Measurements from ENCODE around the gene DKK3. TPM values are rescaled to one million over a fixed set of nuclear protein-coding genes. Genes with fewer than 3 reads are reported as not detected.

The DKK3 gene
- total and polyA plus RNA-seq, 4 donors: 250 to 938 (median 392) TPM

DNA sequence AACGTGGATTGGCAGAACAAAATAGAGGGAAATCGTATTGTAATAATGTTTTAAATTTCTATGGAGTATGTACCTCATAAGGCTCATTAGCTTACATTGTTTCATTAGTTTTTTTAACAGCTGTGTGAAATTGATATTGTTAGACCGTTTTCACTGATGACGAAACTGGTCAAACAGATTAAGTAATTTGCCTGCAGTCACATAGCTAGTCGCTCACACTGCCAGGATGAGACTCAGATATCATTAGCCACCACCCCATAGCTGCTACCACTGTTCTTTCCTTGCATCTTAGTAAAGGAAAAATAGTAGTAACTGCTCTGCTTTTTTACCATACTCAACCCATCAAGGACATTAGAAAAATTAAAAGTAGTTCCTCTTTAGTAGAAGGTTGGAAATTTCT, 64.0 kb downstream of the DKK3 start:
- DNase-seq (no peak), ATAC-seq (ENCODE audit: low FRiP score) (no peak)
- Histone ChIP-seq H3K4me3 (ENCODE audit: low read length in 2 of 2) (no peak overlapping the region), H3K4me1 (ENCODE audit: control insufficient read depth in 1 of 2, insufficient read depth in 2 of 2, low read length in 2 of 2) (no peaks in the 10 kb centered on the region), H3K36me3 (ENCODE audit: control insufficient read depth in 1 of 2, insufficient read depth in 2 of 2, low read length in 1 of 2) (peaks cover 2 to 5% of the 10 kb centered on the region in 2 donors), H3K9me3 (ENCODE audit: control insufficient read depth, low read length) (no peaks in the 10 kb centered on the region), H3K27ac (ENCODE audit: low read depth in 1 of 2, low read length in 2 of 2) (no peak overlapping the region), H3K27me3 (ENCODE audit: control insufficient read depth in 1 of 2, insufficient read depth in 2 of 2, low read length in 1 of 2) (no peaks in the 10 kb centered on the region)
- intact Hi-C loops (cut with DNase I): no loop called here
- WGBS, 2 donors: 93% methylated on average over 5 of the region's 5 CpGs

DNA sequence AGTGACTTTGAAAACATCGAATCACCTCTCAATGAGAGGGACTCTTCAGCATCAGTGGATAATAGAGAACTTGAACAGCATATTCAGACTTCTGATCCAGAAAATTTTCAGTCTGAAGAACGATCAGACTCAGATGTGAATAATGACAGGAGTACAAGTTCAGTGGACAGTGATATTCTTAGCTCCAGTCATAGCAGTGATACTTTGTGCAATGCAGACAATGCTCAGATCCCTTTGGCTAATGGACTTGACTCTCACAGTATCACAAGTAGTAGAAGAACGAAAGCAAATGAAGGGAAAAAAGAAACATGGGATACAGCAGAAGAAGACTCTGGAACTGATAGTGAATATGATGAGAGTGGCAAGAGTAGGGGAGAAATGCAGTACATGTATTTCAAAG, 65.8 kb downstream of the DKK3 start:
- no peaks in the 10 kb centered on the region for H3K27me3 ChIP-seq (ENCODE audit: control insufficient read depth in 1 of 2, insufficient read depth in 2 of 2, low read length in 1 of 2)
- no peak overlapping the region for H3K4me3 ChIP-seq (ENCODE audit: low read length in 2 of 2)
- WGBS, 2 donors: 66 to 75% methylated on average over 3 of the region's 3 CpGs
- DNase-seq (no peak), ATAC-seq (ENCODE audit: low FRiP score) (no peak)
- H3K27ac ChIP-seq (ENCODE audit: low read depth in 1 of 2, low read length in 2 of 2): no peak overlapping the region
- intact Hi-C loops (cut with DNase I): no loop called here
- H3K4me1 ChIP-seq (ENCODE audit: control insufficient read depth in 1 of 2, insufficient read depth in 2 of 2, low read length in 2 of 2): no peaks in the 10 kb centered on the region
- H3K9me3 ChIP-seq (ENCODE audit: control insufficient read depth, low read length): no peaks in the 10 kb centered on the region
- H3K36me3 ChIP-seq (ENCODE audit: control insufficient read depth in 1 of 2, insufficient read depth in 2 of 2, low read length in 1 of 2): peaks cover 0 to 1% of the 10 kb centered on the region in 2 donors

DNA sequence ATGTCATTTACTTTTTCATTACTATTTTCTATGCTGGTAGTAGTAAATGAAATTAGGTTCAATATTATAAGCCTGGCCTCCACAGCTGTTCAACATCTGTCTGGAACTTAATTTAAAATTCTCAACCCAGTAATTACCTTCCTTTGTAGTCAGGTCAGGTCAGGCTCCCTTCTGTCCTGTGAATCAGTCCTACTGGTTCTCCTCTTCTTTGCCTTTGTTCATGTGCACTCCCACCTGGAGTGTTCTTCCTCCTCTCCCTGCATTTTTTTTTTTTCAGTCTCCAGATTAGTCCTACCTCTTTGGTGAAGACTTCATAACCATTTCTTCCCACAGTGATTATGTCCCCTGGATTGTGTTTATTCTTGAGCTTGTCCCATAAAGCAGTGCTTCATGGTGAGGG, 67.9 kb downstream of the DKK3 start:
- no peaks in the 10 kb centered on the region for H3K27me3 ChIP-seq (ENCODE audit: control insufficient read depth in 1 of 2, insufficient read depth in 2 of 2, low read length in 1 of 2)
- ATAC-seq (ENCODE audit: low FRiP score) (no peak), DNase-seq (no peak)
- no peak overlapping the region for H3K4me3 ChIP-seq (ENCODE audit: low read length in 2 of 2)
- no peaks in the 10 kb centered on the region for H3K4me1 ChIP-seq (ENCODE audit: control insufficient read depth in 1 of 2, insufficient read depth in 2 of 2, low read length in 2 of 2)
- H3K9me3 ChIP-seq (ENCODE audit: control insufficient read depth, low read length): no peaks in the 10 kb centered on the region
- H3K36me3 ChIP-seq (ENCODE audit: control insufficient read depth in 1 of 2, insufficient read depth in 2 of 2, low read length in 1 of 2): peaks cover 0 to 1% of the 10 kb centered on the region in 2 donors
- no peak overlapping the region for H3K27ac ChIP-seq (ENCODE audit: low read depth in 1 of 2, low read length in 2 of 2)
- intact Hi-C loops (cut with DNase I): no loop called here

DNA sequence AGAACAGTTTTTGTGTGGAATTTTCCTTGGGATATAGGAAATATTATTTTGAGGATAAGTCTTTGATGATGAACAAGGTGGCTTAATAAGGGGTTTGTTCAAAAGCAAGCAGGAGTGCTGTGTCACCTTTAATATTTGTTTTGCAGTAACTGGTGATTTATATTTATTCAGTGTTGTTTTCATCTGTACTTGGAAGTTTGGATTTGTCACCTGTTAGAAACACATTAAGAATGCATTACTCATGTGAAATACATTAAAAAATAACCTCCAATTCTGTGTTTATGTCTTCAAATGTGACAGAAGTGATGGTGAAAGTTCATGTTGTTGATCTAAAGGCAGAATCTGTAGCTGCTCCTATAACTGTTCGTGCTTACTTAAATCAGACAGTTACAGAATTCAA, 70.5 kb downstream of the DKK3 start:
- no peaks in the 10 kb centered on the region for H3K4me1 ChIP-seq (ENCODE audit: control insufficient read depth in 1 of 2, insufficient read depth in 2 of 2, low read length in 2 of 2)
- intact Hi-C loops (cut with DNase I): loop anchor here in 1 of 2 donors (10.0 kb wide), 1 partner anchor 337 kb away; no protein-coding TSS in a partner anchor
- H3K4me3 ChIP-seq (ENCODE audit: low read length in 2 of 2): no peak overlapping the region
- H3K27ac ChIP-seq (ENCODE audit: low read depth in 1 of 2, low read length in 2 of 2): no peak overlapping the region
- H3K9me3 ChIP-seq (ENCODE audit: control insufficient read depth, low read length): no peaks in the 10 kb centered on the region
- no peaks in the 10 kb centered on the region for H3K27me3 ChIP-seq (ENCODE audit: control insufficient read depth in 1 of 2, insufficient read depth in 2 of 2, low read length in 1 of 2)
- ATAC-seq (ENCODE audit: low FRiP score): no peak
- DNase-seq: no peak
- 93 to 97% methylated on average over 1 of the region's 1 CpG for WGBS, 2 donors
- H3K36me3 ChIP-seq (ENCODE audit: control insufficient read depth in 1 of 2, insufficient read depth in 2 of 2, low read length in 1 of 2): peaks cover 0 to 1% of the 10 kb centered on the region in 2 donors

DNA sequence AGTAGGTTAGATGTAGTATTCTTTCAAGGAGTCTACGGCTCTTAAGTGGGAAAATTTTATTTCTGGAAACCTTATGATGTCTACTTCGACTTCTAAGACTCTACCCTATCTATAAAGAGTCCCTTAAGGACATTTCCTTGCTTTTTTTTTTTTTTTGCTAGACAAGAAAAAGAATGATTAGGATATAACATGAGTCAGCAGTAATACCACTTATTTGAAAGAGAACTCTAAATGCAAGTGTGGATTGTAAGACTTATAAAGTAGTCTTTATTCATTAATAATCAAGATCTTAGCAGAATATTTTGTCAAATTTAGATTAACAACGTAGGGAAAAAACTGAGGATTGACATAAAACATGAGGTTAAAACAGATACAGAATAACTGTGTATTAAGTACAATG, 71.0 kb downstream of the DKK3 start:
- WGBS, 2 donors: 64 to 70% methylated on average over 3 of the region's 3 CpGs
- Histone ChIP-seq H3K4me1 (ENCODE audit: control insufficient read depth in 1 of 2, insufficient read depth in 2 of 2, low read length in 2 of 2) (no peaks in the 10 kb centered on the region), H3K27me3 (ENCODE audit: control insufficient read depth in 1 of 2, insufficient read depth in 2 of 2, low read length in 1 of 2) (no peaks in the 10 kb centered on the region), H3K36me3 (ENCODE audit: control insufficient read depth in 1 of 2, insufficient read depth in 2 of 2, low read length in 1 of 2) (peaks cover 0 to 1% of the 10 kb centered on the region in 2 donors), H3K27ac (ENCODE audit: low read depth in 1 of 2, low read length in 2 of 2) (no peak overlapping the region), H3K9me3 (ENCODE audit: control insufficient read depth, low read length) (no peaks in the 10 kb centered on the region), H3K4me3 (ENCODE audit: low read length in 2 of 2) (no peak overlapping the region)
- DNase-seq (no peak), ATAC-seq (ENCODE audit: low FRiP score) (no peak)
- intact Hi-C loops (cut with DNase I): loop anchor here in 1 of 2 donors (10.0 kb wide), 1 partner anchor 337 kb away; no protein-coding TSS in a partner anchor

DNA sequence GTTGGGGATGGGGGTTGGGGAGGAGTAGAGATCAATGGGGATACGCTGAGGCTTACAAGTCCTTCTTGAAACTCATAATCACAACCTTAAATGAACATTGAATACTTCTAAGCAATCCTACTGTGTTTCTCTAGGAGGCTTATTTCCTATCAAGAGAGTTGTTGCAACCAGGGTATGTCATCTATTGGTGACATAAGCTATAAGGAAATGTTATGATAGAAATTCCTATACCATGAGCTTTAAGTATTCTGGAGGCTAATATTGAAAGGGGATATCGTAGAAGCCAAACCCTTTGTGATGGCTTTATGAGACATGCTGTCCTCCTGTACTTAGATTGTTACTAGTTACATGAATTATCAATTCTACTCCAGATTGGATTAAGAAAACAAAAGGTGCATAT, 72.9 kb downstream of the DKK3 start:
- intact Hi-C loops (cut with DNase I): loop anchor here in 1 of 2 donors (10.0 kb wide), 1 partner anchor 339 kb away; no protein-coding TSS in a partner anchor
- Histone ChIP-seq H3K27me3 (ENCODE audit: control insufficient read depth in 1 of 2, insufficient read depth in 2 of 2, low read length in 1 of 2) (no peaks in the 10 kb centered on the region), H3K4me1 (ENCODE audit: control insufficient read depth in 1 of 2, insufficient read depth in 2 of 2, low read length in 2 of 2) (no peaks in the 10 kb centered on the region), H3K27ac (ENCODE audit: low read depth in 1 of 2, low read length in 2 of 2) (no peak overlapping the region), H3K9me3 (ENCODE audit: control insufficient read depth, low read length) (no peaks in the 10 kb centered on the region), H3K4me3 (ENCODE audit: low read length in 2 of 2) (no peak overlapping the region), H3K36me3 (ENCODE audit: control insufficient read depth in 1 of 2, insufficient read depth in 2 of 2, low read length in 1 of 2) (peaks cover 0 to 1% of the 10 kb centered on the region in 2 donors)
- DNase-seq: no peak
- WGBS, 2 donors: 94 to 98% methylated on average over 2 of the region's 2 CpGs
- ATAC-seq (ENCODE audit: low FRiP score): no peak

DNA sequence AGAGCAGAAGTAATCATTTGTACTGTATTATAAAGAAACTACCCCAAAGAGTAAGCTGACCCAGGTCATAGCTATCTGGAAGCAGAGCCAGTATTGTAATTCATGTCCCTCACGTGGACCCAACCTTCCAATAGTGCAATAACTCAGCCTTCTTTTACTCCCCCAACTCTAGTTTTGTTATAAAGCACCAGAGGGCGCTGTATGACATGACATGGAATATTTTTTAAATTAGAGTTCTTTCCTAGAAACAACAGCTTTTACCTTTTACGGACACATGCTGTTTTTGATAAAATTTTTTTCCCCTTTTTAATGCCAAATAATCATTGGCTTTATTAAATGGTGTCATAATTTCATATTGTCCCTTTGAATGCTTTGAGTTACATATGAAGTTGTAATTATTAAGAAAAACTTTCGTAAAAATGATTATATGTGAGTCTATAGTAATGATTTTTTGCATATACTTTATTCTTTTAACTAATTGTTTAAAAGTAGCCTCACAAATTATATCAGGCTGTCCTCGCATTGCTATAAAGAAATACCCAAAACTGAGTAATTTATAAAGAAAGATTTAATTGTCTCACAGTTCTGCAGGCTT, 76.9 kb downstream of the DKK3 start:
- DNase-seq: no peak
- 44% methylated on average over 5 of the region's 5 CpGs for WGBS, 2 donors
- no peak overlapping the region for H3K27ac ChIP-seq (ENCODE audit: low read depth in 1 of 2, low read length in 2 of 2)

DNA sequence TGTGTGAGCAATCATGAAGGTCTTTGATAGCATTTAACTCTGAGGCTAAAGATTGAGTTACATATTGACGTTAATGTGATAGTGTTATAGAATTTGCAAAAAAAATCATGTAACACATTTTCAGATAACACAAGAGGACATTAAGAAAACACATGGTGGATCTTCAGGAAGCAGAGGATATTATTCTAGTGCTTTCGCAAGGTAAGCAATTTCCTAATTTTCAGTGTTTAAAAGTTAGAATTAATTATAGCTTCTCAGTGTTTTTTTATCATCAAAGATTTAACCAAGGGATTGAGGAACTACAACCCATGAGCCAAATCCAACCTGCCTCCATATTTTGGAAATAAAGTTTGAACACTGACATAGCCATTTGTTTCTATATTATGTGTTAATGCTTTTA, 78.5 kb downstream of the DKK3 start:
- no peak overlapping the region for H3K27ac ChIP-seq (ENCODE audit: low read depth in 1 of 2, low read length in 2 of 2)
- intact Hi-C loops (cut with DNase I): loop anchor here (2.0 to 10.0 kb wide), 3 partner anchors 115 to 352 kb away; no protein-coding TSS in a partner anchor
- no peaks in the 10 kb centered on the region for H3K9me3 ChIP-seq (ENCODE audit: control insufficient read depth, low read length)
- H3K4me3 ChIP-seq (ENCODE audit: low read length in 2 of 2): no peak overlapping the region
- DNase-seq (no peak), ATAC-seq (ENCODE audit: low FRiP score) (no peak)
- WGBS, 2 donors: 81 to 84% methylated on average over 2 of the region's 2 CpGs
- no peaks in the 10 kb centered on the region for H3K4me1 ChIP-seq (ENCODE audit: control insufficient read depth in 1 of 2, insufficient read depth in 2 of 2, low read length in 2 of 2)
- no peaks in the 10 kb centered on the region for H3K27me3 ChIP-seq (ENCODE audit: control insufficient read depth in 1 of 2, insufficient read depth in 2 of 2, low read length in 1 of 2)
- no peaks in the 10 kb centered on the region for H3K36me3 ChIP-seq (ENCODE audit: control insufficient read depth in 1 of 2, insufficient read depth in 2 of 2, low read length in 1 of 2)

More for the DNA sequence above, 76.9 kb downstream of the DKK3 start:
- Histone ChIP-seq H3K9me3 (ENCODE audit: control insufficient read depth, low read length) (no peaks in the 10 kb centered on the region), H3K4me1 (ENCODE audit: control insufficient read depth in 1 of 2, insufficient read depth in 2 of 2, low read length in 2 of 2) (no peaks in the 10 kb centered on the region), H3K27me3 (ENCODE audit: control insufficient read depth in 1 of 2, insufficient read depth in 2 of 2, low read length in 1 of 2) (no peaks in the 10 kb centered on the region), H3K4me3 (ENCODE audit: low read length in 2 of 2) (no peak overlapping the region), H3K36me3 (ENCODE audit: control insufficient read depth in 1 of 2, insufficient read depth in 2 of 2, low read length in 1 of 2) (no peaks in the 10 kb centered on the region)
- no peak for ATAC-seq (ENCODE audit: low FRiP score)
- intact Hi-C loops (cut with DNase I): loop anchor here (1.0 to 10.0 kb wide), 4 partner anchors 113 to 351 kb away; no protein-coding TSS in a partner anchor

DNA sequence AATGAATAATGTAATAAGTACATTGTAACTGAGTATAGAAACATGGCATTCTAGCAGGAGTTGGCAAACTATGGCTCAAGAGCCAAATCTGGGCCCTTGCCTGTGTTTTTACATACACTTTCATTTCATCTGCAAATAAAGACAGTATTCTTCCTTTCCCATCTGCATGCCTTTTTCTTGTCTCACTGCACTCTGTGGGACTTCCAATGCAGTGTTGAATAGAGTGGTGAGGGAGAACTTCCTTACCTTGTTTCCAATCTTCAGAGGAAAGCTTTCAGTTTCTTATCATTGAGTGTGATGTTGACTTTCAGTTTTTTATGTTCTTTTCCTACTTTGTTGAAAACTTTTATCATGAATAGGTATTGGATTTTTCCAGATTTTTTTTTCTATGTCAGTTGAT, 84.6 kb downstream of the DKK3 start:
- H3K27ac ChIP-seq (ENCODE audit: low read depth in 1 of 2, low read length in 2 of 2): no peak overlapping the region
- no peaks in the 10 kb centered on the region for H3K36me3 ChIP-seq (ENCODE audit: control insufficient read depth in 1 of 2, insufficient read depth in 2 of 2, low read length in 1 of 2)
- intact Hi-C loops (cut with DNase I): no loop called here
- no peaks in the 10 kb centered on the region for H3K4me1 ChIP-seq (ENCODE audit: control insufficient read depth in 1 of 2, insufficient read depth in 2 of 2, low read length in 2 of 2)
- no peaks in the 10 kb centered on the region for H3K27me3 ChIP-seq (ENCODE audit: control insufficient read depth in 1 of 2, insufficient read depth in 2 of 2, low read length in 1 of 2)
- no peak overlapping the region for H3K4me3 ChIP-seq (ENCODE audit: low read length in 2 of 2)
- DNase-seq: no peak
- no peaks in the 10 kb centered on the region for H3K9me3 ChIP-seq (ENCODE audit: control insufficient read depth, low read length)
- ATAC-seq (ENCODE audit: low FRiP score): no peak

Data from aorta (tissue), 5 donors.